Smooth muscle cell of the brain vasculature (primary cell): ENCODE data around the gene ZC3H6.
"Not testable (repeated sequence)": the region's sequence is repeated elsewhere in the genome, so short reads cannot be mapped to it uniquely, and the experiment has no call there.

Source experiments
- DNase-seq: peaks from one replicate; pipeline ENCODE4 v3.0.0-alpha.2; 2012; ENCODE audit warnings: low read depth, low spot score

ZC3H6 gene

GRCh38 chr2:112321375-112322320 lies 46.3 kb downstream of the ZC3H6 start:
- DNase-seq = peak; percentile 12

DNA sequence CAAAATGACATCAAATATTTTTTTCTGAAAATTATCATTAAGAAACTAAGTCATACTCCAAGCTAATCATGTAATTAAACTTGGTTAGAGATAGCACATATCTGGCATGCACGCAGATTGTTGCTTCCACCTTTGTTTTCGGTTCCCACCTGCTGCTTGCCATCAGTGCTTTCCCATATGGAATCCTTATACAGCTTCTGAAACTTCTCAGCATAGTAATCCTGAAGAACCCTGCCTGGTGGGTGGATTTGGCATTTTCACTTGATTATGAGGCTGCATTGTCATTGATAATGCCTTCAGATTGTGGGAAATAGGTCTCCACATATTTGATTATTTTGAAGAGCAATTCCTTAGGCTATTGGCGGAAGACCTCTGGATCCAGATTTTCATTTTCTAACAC lies 47.5 kb downstream of the ZC3H6 start:
- no peak for DNase-seq

DNA sequence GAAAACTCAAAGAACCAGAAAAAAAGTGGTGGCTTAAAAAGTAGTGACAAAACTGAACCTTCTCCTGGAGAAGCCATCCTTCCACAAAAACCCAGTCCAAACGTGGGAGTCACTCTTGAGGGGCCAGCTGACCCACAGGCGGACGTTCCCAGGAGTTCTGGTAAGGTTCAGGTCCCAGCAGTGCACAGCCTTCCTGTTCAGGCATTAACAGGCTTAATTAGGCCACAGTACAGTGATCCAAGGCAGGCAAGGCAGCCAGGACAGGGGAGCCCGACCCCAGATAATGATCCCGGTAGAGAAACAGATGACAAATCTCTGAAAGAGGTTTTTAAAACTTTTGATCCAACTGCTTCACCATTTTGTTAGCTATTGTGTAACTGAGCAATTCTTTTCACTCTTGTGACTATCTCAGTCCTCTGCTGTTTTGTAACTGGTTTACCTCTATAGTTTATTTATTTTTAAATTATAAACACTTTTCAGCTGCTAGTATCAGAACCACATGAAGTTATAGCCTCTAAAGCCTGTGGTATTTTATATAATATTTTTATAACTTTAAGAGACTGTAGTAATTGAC lies 56.8 kb downstream of the ZC3H6 start:
- DNase-seq = no peak

DNA sequence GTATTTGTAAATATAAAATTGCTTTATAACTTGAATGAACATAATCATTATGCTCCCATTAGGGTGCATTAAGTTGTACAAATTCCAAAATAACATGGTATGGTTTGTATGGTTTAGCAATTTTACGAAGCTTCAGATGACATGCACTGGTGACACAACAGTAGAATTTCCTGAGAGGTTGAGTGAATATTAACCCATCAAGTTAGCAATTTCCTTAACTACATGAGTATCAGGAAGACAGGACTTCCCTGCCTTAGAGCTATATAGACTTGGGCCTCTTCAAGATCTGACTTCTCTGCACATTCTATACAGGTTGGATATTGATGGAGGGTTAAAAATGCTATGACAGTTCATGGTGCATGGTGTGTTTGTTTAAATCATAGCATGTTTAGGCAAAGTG lies 60.2 kb downstream of the ZC3H6 start:
- no peak for DNase-seq

DNA sequence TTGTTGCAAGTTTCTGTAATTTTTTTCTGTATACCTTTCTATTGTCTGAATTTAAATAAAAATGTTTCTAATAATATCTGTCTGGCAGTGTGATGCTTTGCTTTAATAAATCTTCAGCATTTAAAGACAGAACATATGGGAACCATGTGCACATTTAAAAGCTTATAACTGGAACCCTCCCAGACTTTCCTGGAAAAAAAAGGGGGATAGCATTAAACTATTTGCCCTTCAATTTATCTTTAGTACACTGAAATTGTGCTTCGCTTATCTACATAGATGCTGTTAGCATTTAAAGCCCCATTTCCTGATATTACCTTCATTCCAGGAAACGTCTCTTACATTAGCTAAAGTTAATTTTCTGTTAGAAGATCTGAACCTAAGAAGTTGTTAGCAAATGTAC lies 64.6 kb downstream of the ZC3H6 start:
- DNase-seq = no peak

DNA sequence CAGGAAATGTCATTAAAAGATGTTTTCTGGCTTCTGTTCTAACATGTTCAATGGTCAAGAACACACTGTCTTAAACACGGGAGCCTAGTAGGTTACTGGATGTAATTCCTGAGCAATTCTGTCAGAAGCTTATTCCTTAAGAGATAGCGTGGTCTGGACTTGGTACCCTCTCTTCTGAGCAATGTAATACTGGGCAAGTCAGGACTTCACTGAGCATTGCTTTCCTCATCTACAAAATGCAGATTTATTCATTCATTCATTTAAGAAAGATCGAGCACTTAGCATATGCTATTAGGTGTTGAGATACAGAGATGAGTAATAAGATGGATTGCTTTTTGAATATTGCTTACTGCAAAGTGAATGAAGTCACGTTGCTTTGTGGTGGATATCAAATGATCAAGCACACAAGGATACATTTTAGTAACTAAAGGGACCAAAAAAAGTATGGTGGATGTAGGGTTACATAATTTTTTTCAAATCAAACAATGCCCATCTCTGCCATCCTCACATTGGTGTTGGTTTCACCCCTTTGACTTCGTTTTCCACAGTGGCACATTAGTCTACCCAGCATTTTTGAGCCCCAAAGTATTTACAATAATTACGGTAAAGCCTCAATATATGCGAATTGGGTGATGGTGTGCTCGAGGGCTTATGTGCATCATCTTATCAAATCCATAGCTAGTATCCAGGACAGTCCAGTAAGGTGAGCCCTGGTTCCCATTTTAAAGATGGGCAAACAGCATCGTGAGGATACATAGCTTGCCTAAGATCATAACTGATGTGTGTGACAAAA lies 65.3 kb downstream of the ZC3H6 start:
- no peak for DNase-seq

DNA sequence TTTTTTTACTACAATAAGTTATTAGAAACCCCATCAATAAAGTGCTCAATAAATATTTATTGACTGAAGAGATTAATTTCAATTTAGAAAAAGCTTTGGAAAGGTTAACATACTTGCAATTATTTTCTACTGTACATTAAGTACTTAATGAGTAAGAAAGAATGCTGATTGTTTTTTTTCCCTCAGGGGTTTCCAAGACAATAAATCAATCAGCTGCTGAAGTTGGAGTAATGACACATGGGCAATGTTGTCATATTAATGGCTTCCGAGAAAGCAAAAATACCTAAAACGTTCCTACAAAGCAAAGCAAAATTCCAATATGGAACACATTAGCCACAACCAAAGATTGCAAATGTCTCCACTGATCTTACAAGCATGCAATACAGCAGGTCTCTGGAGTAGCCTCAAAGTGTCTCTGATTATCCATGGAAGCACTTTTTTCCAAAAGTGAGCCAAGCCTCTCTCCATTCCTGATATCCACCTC lies 66.7 kb downstream of the ZC3H6 start:
- DNase-seq = no peak

- no peak for DNase-seq
Observed at GRCh38 chr2:112343827-112344585, 68.6 kb downstream of the ZC3H6 start.

DNA sequence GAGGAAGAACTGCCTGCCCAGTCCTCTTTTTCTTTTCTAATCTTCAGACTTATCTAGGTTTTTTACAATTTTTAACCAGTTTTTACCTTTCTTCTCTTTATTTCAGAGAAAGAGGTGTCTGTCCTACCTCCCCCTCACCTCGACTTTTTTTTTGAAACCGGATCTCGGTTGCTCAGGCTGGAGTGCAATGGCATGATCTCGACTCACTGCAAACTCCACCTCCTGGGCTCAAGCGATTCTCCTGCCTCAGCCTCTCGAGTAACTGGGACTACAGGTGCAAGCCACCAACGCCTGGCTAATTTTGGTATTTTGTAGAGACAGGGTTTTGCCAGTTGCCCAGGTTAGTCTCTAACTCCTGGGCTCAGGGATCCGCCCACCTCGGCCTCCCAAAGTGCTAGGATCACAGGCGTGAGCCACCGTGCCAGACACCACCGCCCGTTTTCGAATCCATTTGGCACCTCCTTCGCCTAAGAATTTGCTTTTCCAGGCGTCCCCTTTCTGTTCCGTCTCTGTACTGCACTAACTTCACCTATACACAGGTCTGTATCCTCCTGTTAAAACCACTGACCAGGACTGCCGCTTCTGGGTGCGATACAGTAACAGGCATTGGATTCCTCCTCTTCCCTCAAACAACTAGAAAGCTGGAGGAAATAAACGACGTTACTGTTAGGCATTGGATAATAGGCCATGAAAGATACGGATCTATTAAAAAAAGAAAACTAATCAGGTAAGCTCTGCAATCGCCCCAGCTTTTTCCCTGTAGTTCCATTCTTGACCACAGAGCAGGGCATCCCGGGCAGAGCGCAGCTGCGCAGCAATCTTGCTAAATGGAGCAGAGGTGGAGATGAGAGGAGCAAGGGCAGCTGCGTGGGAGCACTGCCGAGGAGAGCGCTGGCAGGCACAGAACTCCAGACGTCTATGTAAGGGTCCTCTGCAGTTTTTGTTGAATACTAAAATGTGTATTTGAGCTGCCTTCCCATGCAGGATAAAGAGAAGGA lies 69.9 kb downstream of the ZC3H6 start:
- no peak for DNase-seq

DNA sequence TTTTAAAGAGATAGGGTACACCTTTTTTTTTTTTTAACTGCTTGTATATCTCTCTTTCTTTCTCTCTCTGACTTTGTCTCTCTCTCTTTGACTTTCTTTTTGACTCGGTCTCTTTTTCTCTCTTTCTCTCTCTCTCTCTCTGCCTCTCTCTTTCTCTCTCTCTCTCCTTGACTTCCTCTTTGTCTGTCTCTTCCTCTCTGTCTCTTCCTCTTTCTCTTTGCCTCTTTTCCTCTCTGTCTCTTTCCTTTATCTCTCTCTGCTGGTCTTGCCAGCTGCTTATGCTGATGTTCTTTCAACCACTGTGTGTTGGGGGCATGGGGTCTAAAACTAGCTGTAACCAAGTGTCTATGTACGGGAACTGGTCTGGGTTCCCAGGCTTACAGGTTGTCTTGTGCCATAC lies 76.9 kb downstream of the ZC3H6 start:
- not testable (repeated sequence) for DNase-seq

DNA sequence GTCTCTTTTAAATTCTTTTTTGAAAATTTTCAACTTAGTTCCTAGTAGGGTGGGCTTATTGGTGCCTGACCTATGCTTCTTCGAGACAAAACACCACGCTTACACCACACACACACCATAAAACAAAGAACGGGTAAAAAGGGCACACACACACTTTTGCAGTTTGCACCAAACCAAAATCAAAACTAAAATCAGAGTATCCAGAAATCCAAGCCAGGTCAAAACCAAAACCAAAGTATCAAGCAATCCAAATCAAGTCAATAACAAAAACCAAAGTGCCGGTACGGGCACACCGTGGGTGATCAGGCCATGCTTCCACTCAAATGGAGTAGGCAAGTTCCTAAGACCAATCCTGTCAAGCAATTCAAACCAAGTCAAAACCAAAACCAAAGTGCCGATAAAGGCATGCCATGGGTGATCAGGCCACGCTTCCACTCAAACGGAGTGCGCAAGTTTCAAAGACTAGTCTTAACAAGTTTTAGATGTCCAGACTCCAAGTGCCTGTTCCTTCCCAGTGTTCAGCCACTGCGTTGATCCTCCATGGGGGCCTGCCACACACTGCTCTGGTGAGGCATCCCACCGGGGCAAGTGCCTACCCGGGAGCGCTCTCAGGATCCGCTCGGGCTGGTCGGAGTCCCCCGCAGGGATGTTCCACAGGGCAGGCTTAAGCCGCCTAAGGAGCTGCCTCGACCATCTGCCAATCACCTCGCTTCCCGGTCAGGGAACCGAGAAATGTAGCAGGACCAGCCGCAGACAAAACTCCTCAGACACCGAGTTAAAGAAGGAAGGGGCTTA lies 77.6 kb downstream of the ZC3H6 start:
- DNase-seq = not testable (repeated sequence)

DNA sequence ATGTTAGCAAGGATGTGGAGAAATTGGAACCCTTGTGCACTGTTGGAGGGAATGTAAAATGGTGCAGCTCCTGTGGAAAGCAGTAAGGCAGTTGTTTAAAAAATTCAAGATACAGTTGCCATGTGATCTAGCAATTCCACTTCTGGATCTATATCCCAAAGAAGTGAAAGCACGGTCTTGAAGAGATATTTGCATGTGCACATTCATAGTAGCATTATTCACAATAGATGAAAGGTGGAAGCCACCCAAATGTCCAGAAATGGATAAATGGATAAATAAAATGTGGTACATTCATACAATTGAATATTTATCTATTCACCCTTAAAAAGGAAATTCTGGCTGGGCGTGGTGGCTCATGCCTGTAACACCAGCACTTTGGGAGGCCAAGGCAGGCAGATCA lies 78.9 kb downstream of the ZC3H6 start:
- DNase-seq = not testable (repeated sequence)

- DNase-seq = not testable (repeated sequence)
Observed at GRCh38 chr2:112360055-112360454, 84.7 kb downstream of the ZC3H6 start.
